HG03439 (cell line): ENCODE measurements around the gene FAM171A2.
"Not testable (repeated sequence)": the region's sequence is repeated elsewhere in the genome, so short reads cannot be mapped to it uniquely, and the experiment has no call there.

Source experiments
- ATAC-seq: cut with Tn5 transposase; IDR thresholded peaks from one replicate; pipeline ENCODE4 v1.9.1; 2021; ENCODE audit warnings: mild to moderate bottlenecking, moderate library complexity; ENCODE audit not compliant: unreplicated experiment

Gene FAM171A2

DNA sequence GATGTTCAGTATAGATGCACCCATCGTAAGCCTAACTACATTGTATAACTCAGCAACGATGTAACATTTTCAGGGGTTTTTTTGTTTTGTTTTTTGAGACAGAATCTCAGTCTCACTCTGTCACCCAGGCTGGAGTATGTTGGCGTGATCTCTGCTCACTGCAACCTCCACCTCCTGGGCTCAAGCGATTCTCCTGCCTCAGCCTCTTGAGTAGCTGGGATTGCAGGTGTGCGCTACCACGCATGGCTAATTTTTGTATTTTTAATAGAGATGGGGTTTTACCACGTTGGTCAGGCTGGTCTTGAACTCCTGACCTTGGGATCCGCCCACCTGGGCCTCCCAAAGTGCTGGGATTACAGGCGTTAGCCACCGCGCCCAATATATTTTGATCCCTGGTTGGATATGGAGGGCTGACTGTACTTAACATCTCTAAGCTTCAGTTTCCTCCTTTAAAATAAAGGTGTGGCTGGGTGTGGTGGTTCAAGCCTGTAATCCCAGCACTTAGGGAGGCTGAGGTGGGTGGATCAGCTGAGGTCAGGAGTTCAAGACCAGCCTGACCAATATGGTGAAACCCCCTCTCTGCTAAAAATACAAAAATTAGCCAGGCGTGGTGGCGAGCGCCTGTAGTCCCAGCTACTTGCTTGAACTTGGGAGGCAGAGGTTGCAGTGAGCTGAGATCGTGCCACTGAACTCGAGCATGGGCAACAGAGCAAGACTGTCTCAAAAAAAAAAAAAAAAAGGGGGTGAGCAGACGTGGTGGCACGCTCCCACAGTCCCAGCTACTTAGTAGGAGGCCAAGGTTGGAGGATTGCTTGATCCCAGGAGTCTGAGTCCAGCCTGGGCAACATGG lies 16.2 kb downstream of the FAM171A2 start:
- not testable (repeated sequence) for ATAC-seq

- no peak for ATAC-seq
These were observed 17.4 kb downstream of the FAM171A2 start for GRCh38 chr17:44346064-44346844.

DNA sequence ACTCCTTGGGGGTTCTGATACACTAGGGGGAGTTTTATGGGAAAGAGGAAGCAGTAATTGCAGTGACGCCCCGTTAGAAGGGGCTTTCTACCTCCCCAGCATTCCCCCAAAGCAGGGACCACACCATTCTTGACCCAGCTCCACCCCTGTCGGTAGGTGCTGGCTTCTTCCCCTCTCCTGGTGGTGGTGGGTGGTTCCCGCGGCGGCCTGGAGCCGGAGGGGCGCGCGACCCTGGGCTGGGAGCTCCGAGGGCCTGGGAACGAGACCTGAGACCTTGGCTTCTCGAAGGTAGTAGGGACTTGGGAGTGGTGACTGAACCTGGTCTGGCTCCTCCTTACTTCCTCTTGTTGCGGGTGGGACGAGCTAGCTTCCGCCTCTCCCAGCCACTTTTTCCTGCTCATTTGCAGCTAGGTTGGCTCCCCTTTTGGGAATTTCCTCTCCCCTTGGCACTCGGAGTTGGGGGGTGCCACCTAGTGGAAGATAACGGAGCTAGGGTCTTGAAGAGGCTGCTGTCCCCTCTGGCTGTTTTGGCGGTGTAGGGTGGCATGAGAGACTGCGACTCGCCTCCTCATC lies 18.1 kb downstream of the FAM171A2 start:
- peak; percentile 4 for ATAC-seq

GRCh38 chr17:44344939-44345453 lies 18.7 kb downstream of the FAM171A2 start, which contains the start of gene GRN:
Gene GRN, plus strand, starts transcription at chr17:44345302. Its CDS starts 3,863 bp downstream, at chr17:44349165.
- peak; percentile 68 for ATAC-seq

DNA sequence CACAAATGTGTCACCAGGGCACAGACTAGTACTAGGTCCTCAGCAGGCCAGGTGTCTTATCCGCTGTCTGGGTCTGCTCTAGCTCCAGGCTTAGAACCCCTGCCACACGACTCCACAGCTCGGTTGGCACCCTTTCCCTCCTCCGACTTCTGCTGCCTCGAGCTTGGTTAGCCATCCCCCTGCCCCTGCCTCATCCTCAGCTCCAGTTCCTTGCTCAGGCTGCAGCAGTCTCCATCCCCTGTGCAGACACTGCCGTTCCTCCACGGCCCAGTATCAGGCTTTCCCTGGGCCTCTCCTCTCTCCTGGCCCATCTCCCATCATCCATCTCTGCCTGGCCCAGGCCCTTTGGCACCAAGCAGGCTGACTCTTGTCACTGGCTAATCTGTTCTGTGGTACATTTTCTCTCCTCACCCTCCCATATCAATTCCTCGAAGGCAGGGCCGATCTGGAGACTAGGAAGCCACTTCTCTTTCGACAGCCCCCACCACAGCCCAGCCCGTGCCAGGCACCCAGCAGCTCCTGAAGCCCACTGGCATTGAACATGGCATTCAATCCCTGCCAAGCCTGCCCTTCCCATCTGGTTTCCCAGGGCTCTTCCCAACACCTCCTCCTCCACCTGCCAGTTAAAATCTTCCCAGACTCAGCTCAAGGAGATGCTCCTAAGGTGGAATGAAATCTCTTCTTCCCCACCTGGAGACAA lies 20.0 kb downstream of the FAM171A2 start:
- ATAC-seq, result no peak

DNA sequence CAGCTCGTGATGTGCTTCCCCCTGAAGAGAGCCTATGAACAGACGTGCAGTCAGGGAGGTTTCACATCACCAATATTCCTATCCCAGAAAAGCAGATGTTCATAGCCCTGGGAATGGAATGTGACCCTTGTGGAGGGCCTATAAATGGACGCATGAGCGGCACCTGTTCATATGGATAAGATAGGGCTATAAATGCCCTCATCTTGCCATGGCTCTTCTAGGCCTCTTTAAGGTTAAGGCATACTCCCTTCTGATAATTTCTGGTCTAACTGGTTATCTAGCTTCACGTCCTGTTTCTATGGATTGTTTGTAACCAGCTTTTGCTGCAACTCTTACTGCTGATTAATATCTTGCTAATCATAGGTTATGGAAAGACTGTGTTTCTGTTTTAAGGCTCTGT lies 23.1 kb downstream of the FAM171A2 start:
- not testable (repeated sequence) for ATAC-seq

DNA sequence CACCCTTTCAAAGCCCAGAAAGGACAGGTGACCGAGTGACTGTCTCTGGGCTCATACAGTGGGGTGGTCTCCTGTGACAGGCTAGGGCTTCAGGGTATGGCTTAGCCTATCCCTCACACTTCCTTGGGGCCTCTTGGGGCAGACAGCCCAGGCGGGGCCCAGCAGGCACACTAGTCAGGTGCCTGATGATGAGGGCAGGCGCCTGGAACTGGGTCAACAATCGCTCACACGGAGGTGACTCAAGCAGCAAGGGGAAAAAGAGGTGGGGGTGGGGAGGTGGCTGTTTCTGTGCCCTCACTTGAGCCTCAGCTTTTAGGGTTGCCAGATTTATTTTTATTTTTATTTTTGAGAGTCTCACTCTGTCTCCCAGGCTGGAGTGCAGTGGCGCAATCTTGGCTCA lies 25.0 kb downstream of the FAM171A2 start:
- ATAC-seq, result no peak

DNA sequence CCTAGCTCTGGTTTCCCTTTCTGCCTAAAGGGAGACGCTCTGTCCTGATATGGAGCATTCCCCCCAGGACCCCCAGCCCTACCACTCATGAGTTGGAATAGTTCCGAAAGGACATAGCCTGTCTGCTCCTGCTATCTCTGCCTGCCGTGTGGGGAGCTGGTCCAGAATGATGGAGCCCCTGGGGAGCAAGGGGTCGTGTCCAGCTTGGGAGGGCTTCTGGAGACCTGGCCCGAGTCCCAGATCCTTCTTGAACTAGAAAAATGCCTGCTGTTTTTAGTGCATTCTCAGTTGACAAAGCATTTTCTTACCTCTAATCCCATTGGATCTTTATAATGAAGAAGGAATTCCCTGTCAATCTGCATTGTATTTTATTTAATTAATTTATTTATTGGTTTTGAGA lies 27.7 kb downstream of the FAM171A2 start:
- no peak for ATAC-seq

- ATAC-seq, result no peak
These were observed 28.1 kb downstream of the FAM171A2 start for GRCh38 chr17:44335564-44335963.

DNA sequence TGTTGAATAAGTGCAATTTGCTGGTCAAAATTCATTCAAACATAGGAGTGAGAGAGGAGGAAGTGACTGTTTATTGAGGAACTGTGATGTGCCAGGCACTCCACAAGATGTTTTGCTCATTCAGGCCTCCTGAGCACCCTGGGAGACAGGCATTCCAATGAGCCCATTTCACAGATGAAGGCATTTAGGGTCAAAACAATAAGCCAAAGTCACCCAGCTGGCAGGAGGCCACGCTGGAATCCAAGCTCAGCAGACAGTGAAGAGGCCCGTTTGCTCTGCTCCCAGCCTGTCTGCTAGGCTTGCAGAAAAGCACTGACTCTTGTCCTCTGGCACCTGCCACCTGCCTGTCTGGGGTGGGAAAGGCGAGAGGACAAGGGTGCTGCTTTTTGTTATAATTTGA lies 28.9 kb downstream of the FAM171A2 start:
- no peak for ATAC-seq

GRCh38 chr17:44334315-44334714 lies 29.3 kb downstream of the FAM171A2 start:
- no peak for ATAC-seq

DNA sequence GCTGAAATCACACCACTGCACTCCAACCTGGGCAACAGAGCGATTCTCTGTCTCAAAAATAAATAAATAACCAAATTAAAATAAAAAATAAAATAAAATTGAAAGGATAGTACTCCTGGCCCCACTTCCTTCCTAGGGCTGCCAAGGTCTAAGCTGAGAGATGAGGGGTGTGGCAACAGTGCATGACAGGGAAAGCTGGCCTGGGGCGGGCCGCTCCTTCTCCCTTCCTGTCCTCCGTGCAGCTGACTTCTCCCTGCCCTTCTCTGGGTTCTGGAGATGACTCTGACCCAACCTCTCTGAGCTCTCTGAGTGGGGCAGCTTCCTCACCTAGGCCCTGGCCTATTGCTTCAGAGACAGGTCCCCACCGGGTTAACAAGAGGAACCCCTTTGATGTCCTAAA lies 30.3 kb downstream of the FAM171A2 start:
- no peak for ATAC-seq

DNA sequence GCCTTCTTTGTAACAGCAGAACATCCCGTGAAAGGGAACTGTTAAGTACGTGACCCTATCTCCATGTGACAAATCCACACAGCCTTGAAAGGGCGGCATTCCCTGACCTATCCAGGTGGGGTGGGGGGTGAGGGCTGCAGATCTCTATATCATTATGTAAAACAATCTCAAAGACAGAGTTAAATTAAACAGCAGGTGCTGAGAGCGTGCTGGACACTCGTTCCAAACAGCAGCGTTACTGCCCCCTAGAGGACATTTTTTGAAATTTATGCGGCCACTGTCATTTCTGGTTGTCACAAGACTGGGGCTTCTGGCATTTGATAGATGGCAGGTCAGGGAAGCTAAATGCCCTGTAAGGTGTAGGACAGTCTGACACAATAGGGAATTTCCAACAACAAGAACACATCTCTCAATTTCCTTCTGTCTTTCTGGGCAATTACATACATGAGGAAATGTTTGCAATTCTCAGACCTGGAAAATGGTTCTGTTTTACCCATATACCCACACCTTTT lies 32.3 kb downstream of the FAM171A2 start:
- ATAC-seq, result no peak

DNA sequence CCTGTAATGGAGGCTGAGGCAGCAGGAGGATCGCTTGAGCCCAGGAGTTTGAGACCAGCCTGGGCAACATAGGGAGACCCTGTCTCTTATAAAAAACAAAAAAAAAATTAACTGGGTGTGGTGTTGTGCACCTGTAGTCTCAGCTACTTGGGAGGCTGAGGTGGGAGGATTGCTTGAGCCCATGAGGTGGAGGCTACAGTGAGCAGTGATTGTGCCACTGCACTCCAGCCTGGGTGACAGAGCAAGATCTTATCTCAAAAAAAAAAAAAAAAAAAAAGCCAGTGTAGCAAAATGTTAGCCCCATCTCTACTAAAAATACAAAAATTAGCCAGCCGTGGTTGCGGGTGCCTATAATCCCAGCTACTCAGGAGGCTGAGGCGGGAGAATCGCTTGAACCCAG lies 33.4 kb downstream of the FAM171A2 start:
- not testable (repeated sequence) for ATAC-seq

GRCh38 chr17:44329516-44329915 lies 34.1 kb downstream of the FAM171A2 start:
- ATAC-seq, result not testable (repeated sequence)

DNA sequence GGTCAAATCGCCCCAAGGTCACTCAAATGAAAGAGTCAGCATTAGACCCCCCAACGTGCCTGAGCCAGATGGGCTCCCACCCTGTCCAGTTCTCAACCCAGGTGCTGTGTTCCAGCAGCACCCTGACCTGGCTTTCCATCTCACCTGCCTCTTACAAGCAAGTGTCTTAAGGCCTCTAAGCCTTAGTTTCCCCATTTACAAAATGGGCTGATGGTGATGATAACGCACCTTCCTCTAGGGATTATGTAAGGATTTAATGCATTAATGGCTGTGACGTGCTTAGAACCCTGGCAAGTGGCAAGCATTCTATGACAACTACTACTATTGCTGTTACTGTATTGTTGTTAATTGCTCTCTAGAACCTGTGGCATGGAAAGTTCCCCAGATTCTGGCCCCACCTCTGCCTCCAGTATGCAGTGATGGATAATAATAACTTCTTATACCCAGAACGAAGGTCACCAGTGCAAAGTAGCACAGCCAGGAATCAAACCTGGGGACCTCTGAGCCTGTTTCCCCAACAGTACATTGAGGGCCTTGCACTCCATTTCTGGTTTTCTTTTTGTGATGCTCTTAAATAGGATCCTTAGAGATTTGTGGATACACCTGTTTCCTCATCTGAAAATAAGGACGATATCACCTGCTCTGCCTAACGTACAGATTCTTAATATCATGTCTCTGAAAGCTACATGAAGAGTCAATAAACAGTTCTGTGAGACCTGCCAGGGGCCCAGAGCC lies 35.8 kb downstream of the FAM171A2 start:
- no peak for ATAC-seq

DNA sequence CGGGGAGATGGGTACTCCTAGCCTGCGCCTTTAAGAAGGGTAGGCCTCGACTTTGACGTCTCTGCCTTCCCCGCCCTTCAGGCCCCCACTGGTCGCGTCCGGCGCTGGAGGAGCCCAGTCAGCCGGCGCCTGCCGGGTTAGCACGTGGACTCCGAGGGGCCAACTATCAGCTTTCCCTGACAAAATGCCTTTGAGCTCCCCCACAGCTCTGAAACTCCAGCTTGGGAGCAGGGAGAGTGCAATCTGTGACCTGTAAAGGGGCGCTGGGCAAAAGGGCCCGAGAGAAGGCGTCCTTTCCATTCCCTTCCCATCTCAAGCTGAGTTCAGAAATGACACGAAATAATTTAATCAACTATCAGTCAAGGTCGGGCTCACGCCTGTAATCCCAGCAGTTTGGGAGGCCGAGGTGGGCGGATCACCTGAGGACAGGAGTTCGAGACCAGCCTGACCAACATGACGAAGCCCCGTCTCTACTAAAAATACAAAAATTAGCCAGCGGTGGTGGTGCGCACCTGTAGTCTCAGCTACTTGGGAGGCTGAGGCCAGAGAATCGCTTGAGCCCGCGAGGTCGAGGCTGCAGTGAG lies 36.7 kb downstream of the FAM171A2 start:
- peak; percentile 39 for ATAC-seq

- ATAC-seq, result peak; percentile 69
These were observed 38.9 kb downstream of the FAM171A2 start, which contains the start of gene SLC25A39 for GRCh38 chr17:44324571-44325275. Gene SLC25A39, minus strand, starts transcription at chr17:44324823. Its CDS starts 1,261 bp downstream, at chr17:44323562.

DNA sequence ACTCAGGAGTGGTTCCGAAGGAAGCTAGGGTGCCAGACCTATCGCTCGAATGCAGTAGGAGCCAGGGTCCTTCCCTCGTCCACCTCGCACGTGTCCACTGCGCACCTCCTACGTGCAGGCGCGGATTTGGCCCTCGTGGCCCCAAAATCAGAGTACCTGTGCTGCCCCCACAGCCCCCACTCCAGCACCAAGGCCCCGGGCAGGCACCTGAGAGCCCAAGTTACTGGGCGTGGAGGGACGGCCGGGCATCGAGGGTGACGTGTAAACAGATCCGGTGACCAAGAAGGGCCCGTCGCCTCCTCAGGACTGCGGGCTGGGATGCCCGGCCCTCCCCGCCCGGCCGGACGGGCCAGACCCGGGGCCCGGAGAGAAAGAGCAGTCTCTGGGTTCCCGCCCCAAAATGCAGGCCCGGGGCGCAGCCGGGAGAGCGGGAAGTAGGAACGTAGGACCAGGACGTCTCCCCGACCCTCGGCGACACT lies 39.5 kb downstream of the FAM171A2 start:
- ATAC-seq, result peak; percentile 2
